IPS-15b (cell line): Measurements from ENCODE around the gene HDAC10.
A peak's percentile ranks its signal among the peaks of the same experiment; 100 is the strongest.

ENCODE experiments used
- H3K27me3 ChIP-seq: one replicate; pipeline ENCODE4 v1.6.1; 2013; ENCODE audit warnings: low read length; ENCODE audit not compliant: control insufficient read depth, insufficient read depth
- H3K36me3 ChIP-seq: one replicate; pipeline ENCODE4 v1.6.1; 2013; ENCODE audit warnings: low read length; ENCODE audit not compliant: control insufficient read depth, insufficient read depth
- H3K4me1 ChIP-seq: one replicate; pipeline ENCODE4 v1.6.1; 2013; ENCODE audit warnings: mild to moderate bottlenecking, low read length; ENCODE audit not compliant: control insufficient read depth, insufficient read depth
- H3K4me3 ChIP-seq: one replicate; pipeline ENCODE4 v1.5.1; 2013; ENCODE audit warnings: low read depth, low read length
- H3K9ac ChIP-seq: one replicate; pipeline ENCODE4 v1.6.1; 2013; ENCODE audit warnings: low read depth, mild to moderate bottlenecking, low read length
- H3K9me3 ChIP-seq: one replicate; pipeline ENCODE4 v1.6.1; 2013; ENCODE audit warnings: mild to moderate bottlenecking, low read length; ENCODE audit not compliant: control insufficient read depth, insufficient read depth

The HDAC10 gene

DNA sequence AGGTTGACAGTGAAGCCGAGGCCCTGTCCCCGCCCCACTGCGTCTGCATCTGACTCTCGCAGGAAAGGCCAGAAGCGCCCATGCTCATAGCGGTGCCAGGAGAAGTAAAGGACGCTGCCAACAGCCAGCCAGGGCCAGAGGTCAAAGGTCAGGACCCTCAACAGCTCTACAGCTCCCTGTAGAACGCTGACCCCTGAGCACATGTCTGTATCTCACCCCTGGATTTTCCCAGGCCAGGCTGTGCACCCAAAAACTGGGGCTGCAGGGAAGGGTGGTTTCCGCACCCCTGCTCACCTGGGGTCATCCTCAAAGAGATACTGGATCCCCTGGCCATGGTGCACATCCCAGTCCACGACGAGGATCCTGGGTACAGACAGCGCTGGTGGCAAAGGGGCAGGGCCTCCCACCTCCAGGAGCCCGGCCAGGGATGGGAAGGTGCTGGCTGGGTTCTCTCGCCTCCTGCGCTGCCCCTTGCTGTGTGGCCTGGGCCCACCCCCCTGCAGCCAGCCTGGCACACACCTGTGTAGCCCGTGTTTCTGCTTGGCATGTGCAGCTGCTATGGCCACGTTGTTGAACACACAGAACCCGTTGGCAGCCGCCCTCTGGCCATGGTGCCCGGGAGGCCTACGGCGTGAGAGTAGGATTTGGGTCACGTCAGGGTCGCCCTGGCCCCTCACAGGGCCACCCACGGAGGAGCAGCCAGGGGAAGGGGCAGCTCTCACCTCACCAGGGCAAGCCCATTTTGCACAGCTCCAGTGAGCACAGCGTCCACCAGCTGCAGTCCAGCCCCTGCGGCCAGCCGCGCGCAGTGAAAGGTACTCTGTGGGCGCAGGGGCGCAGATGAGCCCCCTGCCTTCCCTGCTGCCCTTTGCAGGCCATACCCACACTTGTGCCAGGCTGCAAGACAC lies 1.5 kb downstream of the HDAC10 start:
- Histone ChIP-seq H3K9ac (no peak overlapping the region), H3K27me3 (no peaks in the 10 kb centered on the region), H3K4me3 (no peak overlapping the region), H3K4me1 (no peaks in the 10 kb centered on the region), H3K36me3 (peaks cover 17% of the 10 kb centered on the region), H3K9me3 (no peaks in the 10 kb centered on the region)

DNA sequence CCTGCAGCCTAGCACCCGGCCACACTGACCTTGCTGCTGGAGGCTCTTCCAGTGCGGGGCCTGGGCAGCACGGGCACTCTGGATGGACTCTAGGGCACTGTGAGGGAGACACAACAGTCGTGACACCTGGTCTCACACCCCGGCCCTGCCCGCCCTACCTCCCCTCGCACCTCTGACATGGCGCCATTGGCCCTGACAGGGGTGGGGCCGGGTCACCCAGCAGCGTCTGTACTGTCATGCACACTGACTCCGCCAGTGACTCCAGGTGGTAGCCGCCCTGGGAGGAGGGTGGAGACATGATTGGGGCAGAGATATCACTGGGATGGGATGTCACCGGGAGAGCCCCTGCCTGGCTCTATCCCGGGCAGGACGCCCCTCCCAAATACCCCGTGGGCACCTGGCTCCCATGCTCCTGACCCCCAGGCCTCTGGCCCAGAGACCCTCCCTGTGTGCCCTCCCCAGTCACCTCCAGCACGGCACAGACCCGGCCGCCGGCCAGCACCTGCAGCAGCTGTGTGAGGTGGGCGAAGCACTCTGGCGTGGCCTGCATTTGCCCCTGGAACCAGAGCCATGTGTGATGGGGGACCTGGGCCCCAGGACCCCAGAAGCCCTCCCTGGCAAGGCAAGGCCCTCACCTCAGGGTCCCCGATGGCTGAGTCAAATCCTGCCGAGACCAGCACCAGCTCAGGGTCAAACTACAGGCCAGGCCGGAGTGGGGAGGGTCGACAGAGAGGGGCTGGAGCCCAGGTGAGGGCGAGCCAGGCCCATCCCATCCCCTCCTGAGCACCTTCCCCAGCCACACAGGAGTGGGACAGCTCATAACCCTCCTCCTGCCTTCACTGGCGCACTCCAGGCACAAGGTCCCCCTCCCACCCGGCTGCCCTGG lies 2.6 kb downstream of the HDAC10 start:
- no peaks in the 10 kb centered on the region for H3K9me3 ChIP-seq
- peaks cover 4% of the 10 kb centered on the region for H3K4me1 ChIP-seq
- H3K4me3 ChIP-seq = no peak overlapping the region
- H3K9ac ChIP-seq = no peak overlapping the region
- peaks cover 15% of the 10 kb centered on the region for H3K36me3 ChIP-seq
- H3K27me3 ChIP-seq = no peaks in the 10 kb centered on the region

DNA sequence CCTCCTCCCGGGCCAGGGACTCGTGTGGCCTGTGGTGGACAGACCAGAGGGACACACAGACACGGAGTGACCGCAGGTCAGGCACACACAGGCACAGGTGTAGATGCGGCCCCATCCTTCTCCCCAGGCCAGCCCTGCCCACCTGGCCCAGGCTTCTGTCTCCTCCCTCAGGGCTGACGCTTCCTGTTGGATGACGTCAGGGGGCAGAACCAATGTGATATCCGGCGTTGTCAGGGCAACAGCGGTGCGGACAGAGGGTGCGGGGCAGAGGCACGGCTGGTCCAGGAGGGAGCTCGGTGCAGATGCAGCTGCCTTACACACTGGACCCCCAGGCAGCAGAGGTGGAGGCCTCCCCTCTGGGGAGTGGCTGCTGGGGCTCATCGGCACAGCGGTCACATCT lies 3.3 kb downstream of the HDAC10 start:
- Histone ChIP-seq H3K4me1 (peaks cover 4% of the 10 kb centered on the region), H3K27me3 (no peaks in the 10 kb centered on the region), H3K9ac (no peak overlapping the region), H3K4me3 (no peak overlapping the region), H3K36me3 (peaks cover 15% of the 10 kb centered on the region), H3K9me3 (no peaks in the 10 kb centered on the region)

DNA sequence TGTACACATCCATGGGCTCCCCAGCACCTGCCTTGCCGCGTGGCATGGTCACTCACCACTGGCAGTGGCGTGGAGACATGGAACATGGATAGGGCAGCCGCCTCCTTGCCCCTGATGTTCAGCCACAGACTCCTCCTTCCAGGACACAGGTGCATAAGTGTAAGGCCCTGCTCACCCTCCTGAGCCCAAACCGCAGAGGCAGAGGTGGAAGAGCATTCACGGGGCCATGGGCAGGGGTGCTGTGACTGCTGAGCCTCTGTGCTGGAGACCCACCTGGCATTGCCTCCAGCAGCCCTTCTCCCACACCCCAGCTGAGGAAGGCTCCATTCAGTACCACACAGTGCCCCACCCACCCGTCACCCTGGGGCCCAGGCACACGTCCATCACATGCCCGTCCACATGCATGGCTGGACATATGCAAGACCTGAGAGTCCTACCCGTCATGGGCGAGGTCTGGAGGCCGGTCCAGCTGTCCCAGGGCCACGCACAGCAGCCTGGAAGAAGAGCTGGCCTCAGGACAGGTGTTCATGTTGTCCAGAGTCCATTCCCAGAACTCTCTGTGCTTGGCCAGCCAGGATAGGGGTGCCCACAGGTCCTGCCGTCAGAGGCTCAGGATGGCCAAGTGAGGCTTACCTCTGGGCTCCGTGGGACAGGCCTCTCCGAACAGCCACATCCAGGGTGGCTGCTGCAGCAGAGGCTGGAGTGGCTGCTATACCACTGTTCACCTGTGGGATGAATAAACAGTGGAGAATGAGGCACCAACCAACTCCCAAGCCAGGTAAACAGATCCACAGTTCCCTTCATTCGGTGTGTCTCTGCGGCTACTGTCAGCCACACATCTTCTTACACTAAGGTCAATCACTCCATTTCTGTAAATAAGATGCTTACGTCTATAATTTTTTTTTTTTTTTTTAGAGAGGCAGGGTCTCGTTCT lies 4.6 kb downstream of the HDAC10 start:
- Histone ChIP-seq H3K4me3 (peak overlapping the region; percentile 93), H3K36me3 (peaks cover 15% of the 10 kb centered on the region), H3K9me3 (no peaks in the 10 kb centered on the region), H3K9ac (no peak overlapping the region), H3K4me1 (peaks cover 4% of the 10 kb centered on the region), H3K27me3 (no peaks in the 10 kb centered on the region)

DNA sequence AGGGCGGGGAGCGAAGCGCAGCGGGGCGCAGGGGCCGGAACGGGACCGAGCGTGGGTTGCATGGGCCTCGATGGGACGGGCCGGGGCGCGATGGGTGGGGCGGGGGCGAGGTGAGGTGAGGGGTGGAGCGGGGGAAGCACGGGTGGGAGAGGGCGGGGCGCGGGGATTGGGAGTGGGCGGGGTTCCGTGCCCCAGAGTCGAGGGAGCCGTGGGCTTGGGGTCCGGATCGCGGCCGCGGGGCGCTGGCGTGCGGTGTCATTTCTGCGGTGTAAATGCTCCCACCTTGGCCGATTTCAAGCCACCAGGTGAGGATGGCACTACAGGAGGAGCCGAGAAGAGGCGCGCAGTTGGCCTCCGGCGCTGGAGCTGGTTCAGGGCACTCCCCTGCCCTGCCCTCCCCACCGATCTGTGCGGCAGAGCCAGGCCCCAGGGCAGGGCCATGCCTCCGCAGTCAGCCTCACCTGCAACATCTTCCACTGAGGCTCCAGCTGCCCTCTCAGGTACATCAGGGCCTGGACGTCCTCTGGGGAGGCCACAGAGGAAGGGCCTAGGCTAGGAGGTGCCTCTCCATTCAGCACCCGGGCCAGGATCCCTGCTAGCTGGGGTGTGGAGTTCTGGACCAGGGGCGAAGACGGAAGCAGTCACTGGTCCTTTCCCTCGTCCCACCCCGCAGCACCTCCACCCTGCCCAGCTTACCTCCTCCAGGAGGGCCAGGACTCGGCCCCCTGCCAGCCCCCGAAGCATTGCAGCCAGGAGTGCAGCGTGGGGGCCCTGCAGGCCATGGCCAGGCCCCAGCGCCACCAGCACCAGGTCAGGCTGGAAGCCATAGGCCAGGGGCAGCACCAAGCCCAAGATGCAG lies 5.6 kb downstream of the HDAC10 start:
- no peaks in the 10 kb centered on the region for H3K27me3 ChIP-seq
- H3K9me3 ChIP-seq = no peaks in the 10 kb centered on the region
- peaks cover 15% of the 10 kb centered on the region for H3K36me3 ChIP-seq
- peak overlapping the region; percentile 93 for H3K4me3 ChIP-seq
- peak overlapping the region; percentile 85 for H3K9ac ChIP-seq
- peaks cover 4% of the 10 kb centered on the region for H3K4me1 ChIP-seq

DNA sequence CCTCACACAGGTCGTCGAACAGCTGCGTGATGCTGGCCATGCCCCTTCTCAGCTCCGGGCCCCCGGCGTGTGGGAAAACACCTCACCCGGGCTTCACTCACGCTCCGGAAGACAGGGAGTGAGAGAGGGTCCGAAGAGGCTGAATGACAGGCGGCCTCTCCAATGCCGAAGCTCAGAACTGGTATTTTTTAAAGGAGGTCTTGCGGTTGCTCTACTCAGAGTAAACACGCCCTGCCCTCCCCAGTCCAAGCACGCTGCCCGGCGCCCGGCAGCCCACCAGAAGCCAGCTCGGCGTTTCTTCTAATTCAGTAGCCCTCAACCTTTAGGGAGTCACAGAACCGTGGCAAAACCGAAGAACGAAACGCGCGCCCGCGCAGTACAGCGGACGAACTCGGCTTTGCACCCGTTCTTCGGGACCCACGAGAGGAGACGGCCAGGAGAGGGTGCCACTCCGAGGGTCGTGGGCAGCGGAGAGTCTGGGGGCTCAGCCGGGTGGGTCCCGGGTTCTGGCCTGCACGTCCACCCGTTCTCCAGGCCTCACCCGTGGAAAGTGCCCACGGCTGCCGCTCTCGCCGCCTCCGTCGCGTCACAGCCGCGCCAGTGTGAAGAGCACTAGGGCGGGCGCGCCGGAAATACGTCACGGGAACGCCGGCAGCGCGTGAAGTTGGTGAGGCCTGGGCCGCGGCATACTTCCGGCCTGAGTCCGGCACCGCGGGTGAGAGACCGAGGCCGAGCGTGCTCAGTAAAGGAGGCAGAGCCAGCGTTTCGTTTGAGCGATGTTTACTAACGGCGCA lies 6.4 kb downstream of the HDAC10 start, which contains the start of gene TUBGCP6:
TSS of gene TUBGCP6 (minus strand) at position 604 of the 794 bp plus-strand sequence. CDS start at position 40, 564 bp downstream.
- Histone ChIP-seq H3K36me3 (peaks cover 16% of the 10 kb centered on the region), H3K4me1 (peaks cover 4% of the 10 kb centered on the region), H3K9me3 (no peaks in the 10 kb centered on the region), H3K4me3 (peak within 1 kb of the TSS; percentile 93), H3K9ac (peak within 1 kb of the TSS; percentile 97), H3K27me3 (no peaks in the 10 kb centered on the region)

DNA sequence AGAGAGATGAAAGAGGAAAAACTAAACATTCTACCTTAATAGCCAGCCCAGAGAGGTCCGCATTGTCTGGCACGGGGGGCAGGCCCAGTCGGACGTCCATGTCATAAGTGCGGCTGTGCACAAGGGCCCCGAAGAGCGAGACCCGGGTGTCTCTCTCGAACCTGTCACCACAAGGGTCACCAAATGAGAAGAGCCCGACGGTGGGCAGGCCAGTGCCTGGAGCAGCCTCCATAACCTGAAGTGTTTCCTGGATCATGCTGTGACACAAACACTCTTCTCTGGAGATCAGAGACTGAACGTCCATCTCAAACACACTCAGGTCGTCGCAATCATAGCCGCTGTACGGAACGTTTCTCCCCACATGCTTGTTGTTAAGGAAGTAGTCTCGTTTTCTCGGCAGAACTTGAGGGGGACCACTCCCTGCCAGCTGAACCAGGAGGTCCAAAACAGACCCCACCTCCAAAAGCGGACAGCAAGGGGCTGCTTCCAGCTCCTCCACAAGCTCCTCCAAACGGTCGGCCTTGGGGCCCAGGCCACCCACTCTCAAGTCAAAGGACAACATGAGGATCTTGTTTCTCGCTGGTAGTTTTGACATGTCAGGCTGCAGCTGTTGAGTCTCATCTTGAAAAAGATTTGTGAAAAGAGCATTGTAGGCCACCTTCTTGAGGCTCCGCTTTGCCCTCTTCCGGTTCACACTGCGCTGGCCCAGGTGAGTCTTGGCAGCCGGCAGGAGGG lies 7.2 kb downstream of the HDAC10 start:
- H3K4me3 ChIP-seq = peak overlapping the region; percentile 93
- peaks cover 4% of the 10 kb centered on the region for H3K4me1 ChIP-seq
- no peaks in the 10 kb centered on the region for H3K27me3 ChIP-seq
- no peaks in the 10 kb centered on the region for H3K9me3 ChIP-seq
- no peak overlapping the region for H3K9ac ChIP-seq
- H3K36me3 ChIP-seq = peaks cover 16% of the 10 kb centered on the region

DNA sequence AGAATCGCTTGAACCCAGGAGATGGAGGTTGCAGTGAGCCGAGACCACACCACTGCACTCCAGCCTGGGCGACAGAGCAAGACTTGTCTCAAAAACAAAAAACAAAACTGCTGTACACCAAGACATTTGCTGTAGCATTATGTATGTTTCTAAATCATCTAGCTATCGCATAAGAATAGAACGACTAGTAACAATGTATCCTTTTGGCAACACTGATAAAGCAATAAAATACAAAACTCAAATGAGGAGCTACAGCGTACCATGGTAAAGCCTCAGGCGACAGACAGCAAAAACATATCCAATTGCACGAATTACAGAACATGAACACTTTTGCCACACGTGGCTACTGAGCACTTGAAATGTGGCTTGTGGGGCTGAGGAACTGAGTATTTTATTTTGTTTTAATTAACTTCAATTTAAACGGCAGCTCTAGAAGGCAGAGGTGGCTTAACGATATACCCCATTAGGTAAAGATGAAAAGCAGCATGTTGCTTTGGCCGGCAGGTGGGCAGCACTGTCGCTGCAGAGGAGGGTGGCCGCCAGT lies 8.6 kb downstream of the HDAC10 start:
- H3K36me3 ChIP-seq = peaks cover 12% of the 10 kb centered on the region
- peaks cover 4% of the 10 kb centered on the region for H3K4me1 ChIP-seq
- H3K9ac ChIP-seq = no peak overlapping the region
- H3K27me3 ChIP-seq = no peaks in the 10 kb centered on the region
- no peak overlapping the region for H3K4me3 ChIP-seq
- no peaks in the 10 kb centered on the region for H3K9me3 ChIP-seq

DNA sequence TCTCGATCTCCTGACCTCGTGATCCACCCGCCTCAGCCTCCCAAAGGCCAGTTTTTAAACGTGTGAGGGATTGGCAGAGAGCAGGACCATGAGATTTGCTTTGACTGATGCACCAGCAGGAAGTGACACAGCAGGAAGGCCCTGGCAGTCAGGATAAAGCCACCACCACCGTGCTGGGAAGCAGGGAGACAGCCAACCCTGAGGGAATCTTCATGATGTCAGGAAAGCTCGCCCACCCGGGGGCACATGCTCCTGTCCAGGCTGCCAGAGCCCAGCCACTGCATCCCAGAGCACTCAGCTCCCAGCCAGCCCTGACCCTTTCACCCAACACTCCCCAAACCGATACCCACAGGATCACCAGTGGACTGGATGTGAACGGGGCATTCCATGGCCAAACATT lies 12.3 kb downstream of the HDAC10 start:
- H3K9ac ChIP-seq = no peak overlapping the region
- H3K27me3 ChIP-seq = no peaks in the 10 kb centered on the region
- H3K4me1 ChIP-seq = peaks cover under 1% of the 10 kb centered on the region
- no peaks in the 10 kb centered on the region for H3K9me3 ChIP-seq
- peaks cover 3% of the 10 kb centered on the region for H3K36me3 ChIP-seq
- no peak overlapping the region for H3K4me3 ChIP-seq
